ENCODE data around the gene BICDL1.
A peak's percentile ranks its signal among the peaks of the same experiment; 100 is the strongest.

Gene BICDL1

GRCh38 chr12:120055231-120056000, 66.4 kb downstream of the BICDL1 start:
- DNase-seq, result no peak

DNA sequence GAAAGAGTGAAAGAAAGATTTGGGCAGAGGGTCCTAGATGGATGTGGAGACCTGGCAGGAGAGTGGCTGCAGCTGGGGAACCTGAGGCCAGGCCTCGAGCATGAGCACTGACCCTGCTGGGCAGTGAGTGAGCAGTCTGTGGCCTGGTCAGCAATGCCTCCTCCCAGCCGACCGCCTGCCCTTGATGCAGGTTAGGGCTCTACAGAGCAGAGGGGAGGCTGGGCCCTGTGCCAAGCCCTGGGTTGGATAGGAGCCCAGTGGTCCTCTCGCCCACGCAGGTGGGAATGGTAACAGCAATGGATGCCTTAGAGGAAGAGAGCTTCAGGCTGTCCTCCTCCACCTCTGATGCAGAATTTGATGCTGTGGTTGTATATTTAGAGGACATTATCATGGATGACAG, 67.7 kb downstream of the BICDL1 start:
- DNase-seq, result no peak

- DNase-seq, result no peak
These were observed 71.2 kb downstream of the BICDL1 start for GRCh38 chr12:120060196-120060595.

GRCh38 chr12:120060717-120061116, 71.7 kb downstream of the BICDL1 start:
- DNase-seq, result no peak

DNA sequence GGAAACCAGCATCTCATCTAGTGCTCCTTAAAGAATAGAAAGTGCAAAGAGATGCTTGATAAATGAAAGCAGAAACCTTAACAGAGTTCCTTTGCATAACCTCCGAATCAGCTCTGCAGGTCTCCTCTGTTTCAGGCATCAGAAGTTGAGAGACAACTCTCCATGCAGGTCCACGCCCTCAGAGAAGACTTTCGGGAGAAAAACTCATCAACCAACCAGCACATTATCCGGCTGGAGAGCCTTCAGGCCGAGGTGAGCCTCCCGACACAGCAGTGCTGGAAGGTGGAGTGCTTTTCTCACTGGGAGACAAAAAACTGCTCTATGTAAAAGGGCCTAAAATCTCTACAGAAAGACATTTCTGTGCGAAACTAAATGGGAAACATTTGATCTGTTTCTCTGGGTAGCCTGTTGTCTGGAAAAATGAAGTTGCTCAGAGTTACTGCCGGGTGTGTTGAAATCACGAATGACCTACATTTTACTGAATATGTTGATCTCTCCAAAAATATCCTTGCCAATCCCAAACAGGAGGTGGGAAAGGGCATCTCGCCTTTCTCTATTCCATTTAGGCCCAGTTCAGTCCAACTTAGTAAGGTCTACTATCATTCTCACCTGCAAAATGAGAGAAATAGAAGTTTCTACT, 72.7 kb downstream of the BICDL1 start:
- DNase-seq, result peak in 1 of 14 donors; percentile 33

GRCh38 chr12:120062976-120063579, 74.0 kb downstream of the BICDL1 start:
- DNase-seq, result no peak

DNA sequence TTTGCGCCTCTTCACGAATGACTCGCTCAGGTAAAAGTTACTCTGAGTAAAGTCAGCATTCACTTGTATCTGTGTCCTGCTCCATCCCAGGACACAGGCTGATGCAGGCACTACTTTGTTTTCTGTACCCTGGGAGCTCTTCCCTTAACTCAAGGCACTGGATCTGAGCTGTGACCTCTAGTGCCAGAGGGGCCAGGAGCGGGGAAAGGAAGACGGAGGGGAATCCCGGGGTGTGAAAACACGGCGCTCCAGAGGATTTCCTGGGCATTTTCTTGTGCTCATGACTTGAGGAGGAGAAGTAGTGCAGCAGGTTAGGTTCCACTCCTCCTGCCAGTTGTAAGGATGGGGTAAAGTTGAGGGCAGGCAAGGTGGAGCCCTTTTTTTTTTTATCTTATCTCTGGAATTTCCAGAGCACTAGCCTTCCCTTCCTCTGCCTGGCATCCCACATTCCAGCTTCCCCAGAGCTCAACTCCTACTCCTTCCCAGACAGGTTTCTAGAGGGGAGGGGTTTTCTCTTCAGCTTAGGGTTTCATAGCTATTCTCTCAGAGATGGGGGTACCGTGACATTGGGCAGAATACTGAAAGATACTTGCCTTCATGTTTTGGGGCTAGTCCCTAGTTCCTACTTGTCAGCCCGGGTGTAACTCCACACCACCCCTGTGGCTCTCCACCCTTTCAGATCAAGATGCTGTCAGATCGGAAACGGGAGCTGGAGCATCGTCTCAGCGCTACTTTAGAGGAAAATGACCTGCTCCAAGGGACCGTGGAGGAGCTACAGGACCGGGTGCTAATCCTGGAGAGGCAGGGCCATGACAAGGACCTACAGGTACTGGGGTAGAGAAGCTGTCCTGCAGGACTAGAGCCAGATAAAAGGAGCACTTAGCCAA, 75.3 kb downstream of the BICDL1 start:
- DNase-seq, result no peak

DNA sequence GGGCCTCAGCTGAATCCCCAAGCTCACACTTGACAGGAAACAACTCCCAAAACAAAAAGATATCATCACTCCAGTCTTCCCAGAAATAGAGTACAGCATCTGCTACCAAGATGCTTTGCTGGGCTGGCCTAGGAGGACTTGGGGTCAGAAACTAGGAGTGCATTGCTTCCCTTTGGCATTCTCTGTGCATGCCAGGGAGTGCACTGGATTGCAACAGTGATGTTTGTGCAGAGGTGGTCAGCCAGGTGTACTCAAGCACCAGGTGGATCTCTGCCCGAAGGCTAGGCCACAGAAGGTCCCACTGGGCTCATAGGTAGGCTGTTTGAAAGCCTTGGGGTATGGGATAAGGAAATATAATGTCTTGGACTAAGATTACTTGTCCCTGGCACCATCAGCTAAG, 76.4 kb downstream of the BICDL1 start:
- no peak for DNase-seq

DNA sequence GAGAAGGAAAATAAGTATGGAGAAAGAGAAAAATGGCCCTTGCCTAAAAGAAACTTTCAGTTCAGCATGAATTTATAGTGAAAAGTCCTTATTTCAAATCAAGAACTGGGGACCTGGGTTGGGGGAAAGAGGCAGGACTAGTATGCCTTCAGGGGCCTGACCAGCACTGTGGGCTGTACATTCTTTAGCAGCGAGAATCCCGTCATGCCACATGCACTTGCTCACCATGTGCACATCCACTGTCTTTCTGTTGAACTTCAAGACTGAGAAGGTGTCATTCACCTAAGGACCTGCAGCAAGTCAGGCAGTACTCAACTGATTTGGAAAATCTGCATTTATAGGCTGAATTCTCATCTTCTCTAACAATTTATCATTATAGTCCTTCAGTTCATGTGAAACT, 77.3 kb downstream of the BICDL1 start:
- no peak for DNase-seq

DNA sequence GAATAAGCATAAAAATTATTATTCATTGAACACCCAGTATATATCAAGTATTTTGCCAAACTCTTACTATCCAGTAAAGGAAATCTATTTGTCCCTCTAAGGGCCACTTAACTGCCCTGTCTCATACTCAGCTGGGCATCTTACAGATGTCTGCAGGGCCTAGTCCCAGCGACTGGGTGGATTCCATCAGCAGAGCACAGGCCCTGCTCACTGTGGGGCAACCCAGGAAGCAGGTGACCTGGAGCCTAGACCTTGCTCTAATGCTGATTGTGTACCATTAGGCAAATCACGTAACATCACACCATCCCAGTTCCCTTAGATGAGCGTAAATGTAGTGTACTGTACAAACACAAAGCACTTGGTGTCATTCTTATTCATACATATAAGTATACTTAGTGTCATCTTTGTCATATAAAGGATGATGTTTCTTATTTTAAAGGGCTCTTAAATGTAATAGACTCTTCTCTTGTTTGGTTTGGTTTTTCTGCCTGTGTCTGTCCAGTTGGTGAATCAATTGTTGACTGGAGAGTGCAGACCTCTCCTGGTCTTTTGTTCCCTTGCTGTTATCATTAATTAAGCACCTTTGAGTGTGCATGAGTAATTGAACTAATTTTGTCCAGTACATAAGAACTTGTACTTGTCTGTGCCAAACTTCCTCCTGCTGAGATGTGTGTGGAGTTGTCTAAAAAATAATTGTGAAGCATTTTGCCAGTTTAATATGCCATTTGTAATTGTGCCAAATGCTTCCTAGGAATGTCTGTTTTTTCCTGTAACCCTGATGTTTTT, 78.2 kb downstream of the BICDL1 start:
- DNase-seq, result no peak

DNA sequence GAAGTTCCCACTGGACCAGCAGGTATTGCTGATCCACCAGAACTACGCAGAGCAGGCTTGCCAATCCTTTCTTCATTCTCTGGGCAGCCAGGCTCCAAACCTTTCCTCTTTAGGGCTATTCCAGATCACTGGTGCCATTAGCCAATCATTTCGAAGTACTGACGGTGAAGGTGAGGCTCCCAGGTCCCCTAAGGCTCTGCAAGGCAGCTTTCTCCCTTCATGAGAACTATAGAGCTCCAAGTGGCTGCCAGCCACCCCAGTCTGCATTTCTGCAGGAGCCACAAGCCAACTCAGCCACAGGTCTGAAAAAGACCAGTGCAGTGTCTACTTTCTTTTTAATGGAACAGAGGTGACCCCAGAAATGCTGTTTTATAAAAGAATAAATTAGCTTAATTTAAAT, 78.9 kb downstream of the BICDL1 start:
- DNase-seq, result no peak

- no peak for DNase-seq
These were observed 80.2 kb downstream of the BICDL1 start for GRCh38 chr12:120069278-120069677.

- no peak for DNase-seq
These were observed 82.5 kb downstream of the BICDL1 start for GRCh38 chr12:120071493-120072020.

- no peak for DNase-seq
These were observed 83.6 kb downstream of the BICDL1 start for GRCh38 chr12:120072472-120073249.

DNA sequence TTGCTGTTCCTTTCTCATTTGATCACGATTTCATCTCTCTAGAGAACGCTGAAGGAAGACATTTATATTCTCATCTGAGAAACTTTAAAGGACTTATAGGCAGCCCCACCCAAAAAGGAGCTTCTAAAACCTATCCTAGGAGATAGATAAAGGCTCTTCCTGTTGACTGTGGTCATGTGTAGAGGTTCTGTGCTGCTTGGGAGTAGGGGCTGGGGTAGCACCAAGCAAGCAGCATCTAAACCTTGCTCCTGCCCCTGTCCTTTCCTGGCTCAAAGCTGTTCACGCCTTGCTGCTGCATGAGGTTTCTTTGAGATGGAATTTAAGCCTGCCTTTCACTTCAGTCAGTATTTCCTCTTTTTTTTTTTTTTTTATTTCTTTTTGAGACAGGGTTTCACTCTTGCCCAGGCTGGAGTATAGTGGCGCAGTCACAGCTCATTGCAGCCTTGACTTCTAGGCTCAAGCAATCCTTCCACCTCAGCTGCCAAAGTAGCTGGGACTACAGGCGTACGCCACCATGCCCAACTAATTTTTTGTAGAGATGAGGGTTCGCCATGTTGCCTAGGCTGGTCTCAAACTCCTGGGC, 86.1 kb downstream of the BICDL1 start:
- DNase-seq, result no peak

GRCh38 chr12:120076651-120077050, 87.6 kb downstream of the BICDL1 start:
- no peak for DNase-seq

- DNase-seq, result no peak
These were observed 88.2 kb downstream of the BICDL1 start for GRCh38 chr12:120077260-120077659.

GRCh38 chr12:120078868-120079267, 89.8 kb downstream of the BICDL1 start:
- DNase-seq, result no peak

GRCh38 chr12:120079411-120080400, 90.7 kb downstream of the BICDL1 start:
- DNase-seq, result no peak

Data from C1 segment of cervical spinal cord (tissue), 14 donors.